Brain microvascular endothelial cell (primary cell): Measurements from ENCODE around the gene YIPF4.
A peak's percentile ranks its signal among the peaks of the same experiment; 100 is the strongest.
"Not testable (repeated sequence)": the region's sequence is repeated elsewhere in the genome, so short reads cannot be mapped to it uniquely, and the experiment has no call there.

Experiments
- DNase-seq: peaks from one replicate; pipeline ENCODE4 v3.0.0-alpha.2; 2020
- H3K27ac ChIP-seq: fragments of 250-450 bp; sonication (Bioruptor Pico); 2 replicates; pipeline ENCODE4 v1.5.1; 2020; ENCODE audit warnings: mild to moderate bottlenecking, moderate library complexity
- H3K27me3 ChIP-seq: fragments of 250-450 bp; sonication (Bioruptor Pico); replicated peaks from 2 replicates; pipeline ENCODE4 v1.5.1; 2020; ENCODE audit warnings: mild to moderate bottlenecking
- H3K36me3 ChIP-seq: fragments of 250-450 bp; sonication (Bioruptor Pico); replicated peaks from 2 replicates; pipeline ENCODE4 v1.5.1; 2020; ENCODE audit warnings: mild to moderate bottlenecking
- H3K4me3 ChIP-seq: 2 replicates; pipeline ENCODE4 v1.5.1; 2011; ENCODE audit warnings: low read depth, mild to moderate bottlenecking, control low read depth, low read length, moderate library complexity
- in situ Hi-C: cut with HindIII; loops from 2 replicates; pipeline ENCODE4 v1.10.0; 2017; ENCODE audit warnings: low sequenced_read_pairs, low pct_ligation_motif_present
- TF ChIP-seq, protein P1 (sequence below): IDR thresholded peaks from 2 replicates; pipeline ENCODE4 v1.5.1; 2011; ENCODE audit warnings: low read depth, mild to moderate bottlenecking, moderate library complexity, low read length, control low read depth, inconsistent platforms; ENCODE audit errors: missing control alignments

Gene YIPF4

GRCh38 chr2:32358111-32358482 is 80.4 kb downstream of the YIPF4 start:
- TF ChIP-seq, protein P1, sequence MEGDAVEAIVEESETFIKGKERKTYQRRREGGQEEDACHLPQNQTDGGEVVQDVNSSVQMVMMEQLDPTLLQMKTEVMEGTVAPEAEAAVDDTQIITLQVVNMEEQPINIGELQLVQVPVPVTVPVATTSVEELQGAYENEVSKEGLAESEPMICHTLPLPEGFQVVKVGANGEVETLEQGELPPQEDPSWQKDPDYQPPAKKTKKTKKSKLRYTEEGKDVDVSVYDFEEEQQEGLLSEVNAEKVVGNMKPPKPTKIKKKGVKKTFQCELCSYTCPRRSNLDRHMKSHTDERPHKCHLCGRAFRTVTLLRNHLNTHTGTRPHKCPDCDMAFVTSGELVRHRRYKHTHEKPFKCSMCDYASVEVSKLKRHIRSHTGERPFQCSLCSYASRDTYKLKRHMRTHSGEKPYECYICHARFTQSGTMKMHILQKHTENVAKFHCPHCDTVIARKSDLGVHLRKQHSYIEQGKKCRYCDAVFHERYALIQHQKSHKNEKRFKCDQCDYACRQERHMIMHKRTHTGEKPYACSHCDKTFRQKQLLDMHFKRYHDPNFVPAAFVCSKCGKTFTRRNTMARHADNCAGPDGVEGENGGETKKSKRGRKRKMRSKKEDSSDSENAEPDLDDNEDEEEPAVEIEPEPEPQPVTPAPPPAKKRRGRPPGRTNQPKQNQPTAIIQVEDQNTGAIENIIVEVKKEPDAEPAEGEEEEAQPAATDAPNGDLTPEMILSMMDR: no peak
- Histone ChIP-seq H3K4me3 (peak overlapping the region; percentile 95), H3K27ac (peak overlapping the region; percentile 82), H3K27me3 (no peaks in the 10 kb centered on the region), H3K36me3 (no peaks in the 10 kb centered on the region)
- in situ Hi-C loops: no loop called here
- DNase-seq: peak; percentile 18

DNA sequence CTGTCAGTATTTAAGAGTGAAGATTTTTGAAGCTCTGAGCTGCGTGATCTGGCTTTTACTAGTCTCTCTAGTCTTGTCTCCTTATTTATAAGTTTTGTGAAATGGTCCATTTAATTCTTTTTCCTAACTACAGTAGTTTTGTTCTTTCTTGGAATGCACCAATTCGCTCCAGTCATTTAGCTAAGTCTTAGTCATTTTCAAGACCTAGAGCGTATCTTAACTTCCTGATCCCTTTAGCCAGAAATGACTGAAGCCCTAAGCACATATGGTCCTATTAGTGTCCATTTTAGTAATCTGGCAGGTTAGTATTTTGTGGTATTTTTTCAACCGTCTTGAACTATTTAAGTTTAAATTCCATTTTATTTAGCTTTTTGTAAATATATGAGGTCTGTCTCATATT is 82.7 kb downstream of the YIPF4 start:
- Histone ChIP-seq H3K4me3 (no peak overlapping the region), H3K36me3 (no peaks in the 10 kb centered on the region), H3K27me3 (no peaks in the 10 kb centered on the region), H3K27ac (no peak overlapping the region)
- TF ChIP-seq, protein P1: no peak
- in situ Hi-C loops: no loop called here
- DNase-seq: no peak

DNA sequence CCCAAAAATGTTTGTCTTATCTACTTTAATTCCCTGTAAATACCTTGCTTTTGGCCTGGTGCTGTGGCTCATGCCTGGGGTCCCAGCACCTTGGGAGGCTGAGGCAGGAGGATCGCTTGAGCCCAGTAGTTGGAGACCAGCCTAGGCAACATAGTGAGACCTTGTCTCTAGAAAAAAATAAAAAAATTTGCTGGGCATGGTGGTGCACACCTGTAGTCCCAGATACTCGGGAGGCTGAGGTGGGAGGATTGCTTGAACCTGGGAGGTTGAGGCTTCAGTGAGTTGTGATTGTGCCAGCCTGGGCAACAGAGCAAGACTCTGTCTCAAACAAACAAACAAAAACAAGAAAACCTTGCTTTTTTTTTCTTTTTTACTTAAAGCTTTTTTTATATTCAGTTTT is 85.3 kb downstream of the YIPF4 start:
- H3K36me3 ChIP-seq, in situ Hi-C loops: not testable (repeated sequence)

DNA sequence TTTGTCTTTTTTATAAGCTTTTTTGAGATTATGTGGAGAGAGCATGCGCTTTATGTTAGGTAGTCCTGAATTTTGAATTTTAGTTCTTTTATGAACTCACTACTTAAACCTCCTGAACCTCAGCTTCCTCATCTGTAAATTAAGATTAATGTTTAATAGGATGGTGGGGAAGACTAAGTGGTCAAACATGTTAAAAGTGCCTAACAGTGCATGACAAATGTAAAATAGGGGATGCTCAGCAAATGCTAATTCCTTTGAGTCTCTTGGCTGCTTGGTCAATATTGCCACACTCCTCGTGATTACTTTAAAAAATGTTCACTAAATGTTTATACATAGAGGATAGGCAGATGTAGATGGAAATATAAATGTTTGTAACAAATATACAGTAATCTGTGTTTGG is 85.9 kb downstream of the YIPF4 start:
- no peak overlapping the region for H3K4me3 ChIP-seq
- no peaks in the 10 kb centered on the region for H3K27me3 ChIP-seq
- in situ Hi-C loops: no loop called here
- TF ChIP-seq, protein P1: no peak
- no peak for DNase-seq
- no peaks in the 10 kb centered on the region for H3K36me3 ChIP-seq
- no peak overlapping the region for H3K27ac ChIP-seq

More for the DNA sequence above, 85.3 kb downstream of the YIPF4 start:
- DNase-seq, H3K27me3 ChIP-seq, H3K4me3 ChIP-seq, H3K27ac ChIP-seq: not testable (repeated sequence)

- DNase-seq, H3K27me3 ChIP-seq, H3K27ac ChIP-seq, in situ Hi-C loops, H3K4me3 ChIP-seq, H3K36me3 ChIP-seq: not testable (repeated sequence)
These were observed 86.6 kb downstream of the YIPF4 start for GRCh38 chr2:32364290-32364689.

DNA sequence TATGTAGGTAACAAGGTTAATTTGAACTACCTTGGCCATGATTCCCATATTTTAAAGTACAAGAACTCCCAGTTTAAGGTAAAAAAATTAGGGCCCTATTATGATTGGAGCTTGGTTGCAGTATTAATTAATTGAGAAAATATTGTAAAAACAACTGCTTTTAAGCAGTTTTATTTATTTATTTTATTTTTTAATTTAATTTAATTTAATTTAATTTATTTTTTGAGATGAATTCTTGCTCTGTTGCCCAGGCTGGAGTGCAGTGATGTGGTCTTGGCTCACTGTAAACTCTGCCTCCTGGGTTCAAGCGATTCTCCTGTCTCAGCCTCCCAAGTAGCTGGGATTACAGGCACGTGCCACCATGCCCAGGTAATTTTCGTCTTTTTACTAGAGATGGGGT is 88.0 kb downstream of the YIPF4 start:
- H3K27ac ChIP-seq, DNase-seq, H3K36me3 ChIP-seq, H3K4me3 ChIP-seq, H3K27me3 ChIP-seq, in situ Hi-C loops: not testable (repeated sequence)
